K562 (cell line): ENCODE data around the gene NACA.
"Not testable (repeated sequence)": the region's sequence is repeated elsewhere in the genome, so short reads cannot be mapped to it uniquely, and the experiment has no call there.

Source experiments
- BRCA1 ChIP-seq, 2 experiments: fragments of 450-650 bp in 1 of 2; sonication (generic) in 1 of 2; formaldehyde crosslinking in 1 of 2; IDR thresholded peaks; 2 replicates each; pipeline versions ENCODE4 v1.5.0 to v1.6.1; 2017 to 2020; ENCODE audit warnings: mild to moderate bottlenecking in 1 of 2, missing genetic modification reagents in 1 of 2
- EZH2 ChIP-seq: IDR thresholded peaks from 2 replicates; pipeline ENCODE4 v1.6.1; 2012; ENCODE audit warnings: low read depth, mild to moderate bottlenecking, inconsistent platforms, low read length, borderline replicate concordance
- FOXP4 ChIP-seq: sonication (generic); formaldehyde crosslinking; IDR thresholded peaks from 2 replicates; pipeline ENCODE4 v1.8.0; 2022; ENCODE audit warnings: mild to moderate bottlenecking, missing genetic modification reagents, borderline replicate concordance
- POLR2A ChIP-seq: fragments of 450-650 bp; conservative IDR thresholded peaks from 2 replicates; pipeline ENCODE4 v1.6.1; 2016
- ZNF23 ChIP-seq: fragments of 250-450 bp; sonication (Bioruptor Pico); IDR thresholded peaks from 2 replicates; pipeline ENCODE4 v1.4.0; 2020; ENCODE audit warnings: mild to moderate bottlenecking
- ZNF408 ChIP-seq: fragments of 250-450 bp; sonication (Bioruptor Pico); IDR thresholded peaks from 2 replicates; pipeline ENCODE4 v1.4.0; 2020; ENCODE audit warnings: low read depth, mild to moderate bottlenecking, moderate library complexity

DNA sequence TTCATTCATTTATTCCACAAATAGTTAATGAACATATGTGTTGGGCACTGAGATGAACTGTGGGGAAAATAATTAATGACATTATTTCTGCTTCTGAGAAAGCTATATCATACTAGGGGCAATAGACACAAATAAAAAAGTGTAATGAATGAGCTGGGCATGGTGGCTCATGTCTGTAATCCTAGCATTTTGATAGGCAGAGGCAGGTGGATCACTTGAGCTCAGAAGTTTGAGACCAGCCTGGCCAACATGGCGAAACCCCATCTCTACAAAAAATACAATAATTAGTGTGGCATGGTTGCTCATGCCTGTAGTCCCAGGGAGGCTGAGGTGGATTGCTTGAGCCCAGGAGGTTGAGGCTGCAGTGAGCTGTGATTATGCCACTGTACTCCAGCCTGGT, 32.9 kb upstream of the NACA start:
- TF ChIP-seq ZNF23 (CRISPR knock-in tag); EZH2; BRCA1 (IDR thresholded peaks at IDR 0.05); BRCA1 (CRISPR knock-in tag; IDR thresholded peaks at IDR 0.05); ZNF408 (CRISPR knock-in tag); FOXP4 (CRISPR knock-in tag); POLR2A: not testable (repeated sequence)
